Measurements from ENCODE around the gene SFMBT2. TPM values are rescaled to one million over a fixed set of nuclear protein-coding genes. Genes with fewer than 3 reads are reported as not detected.
"Not testable (repeated sequence)": the region's sequence is repeated elsewhere in the genome, so short reads cannot be mapped to it uniquely, and the experiment has no call there.

Gene SFMBT2
- total RNA-seq, 2 donors from 2014 or later, result 1.6 to 3.4 TPM

- H3K36me3 ChIP-seq (replicated peaks in 1 of 2; ENCODE audit: insufficient read depth in 1 of 2, low read depth in 2 of 2), result no peaks in the 10 kb centered on the region
- TF ChIP-seq POLR2A (IDR thresholded peaks at IDR 0.05), result no peak
- TF ChIP-seq, protein P1, sequence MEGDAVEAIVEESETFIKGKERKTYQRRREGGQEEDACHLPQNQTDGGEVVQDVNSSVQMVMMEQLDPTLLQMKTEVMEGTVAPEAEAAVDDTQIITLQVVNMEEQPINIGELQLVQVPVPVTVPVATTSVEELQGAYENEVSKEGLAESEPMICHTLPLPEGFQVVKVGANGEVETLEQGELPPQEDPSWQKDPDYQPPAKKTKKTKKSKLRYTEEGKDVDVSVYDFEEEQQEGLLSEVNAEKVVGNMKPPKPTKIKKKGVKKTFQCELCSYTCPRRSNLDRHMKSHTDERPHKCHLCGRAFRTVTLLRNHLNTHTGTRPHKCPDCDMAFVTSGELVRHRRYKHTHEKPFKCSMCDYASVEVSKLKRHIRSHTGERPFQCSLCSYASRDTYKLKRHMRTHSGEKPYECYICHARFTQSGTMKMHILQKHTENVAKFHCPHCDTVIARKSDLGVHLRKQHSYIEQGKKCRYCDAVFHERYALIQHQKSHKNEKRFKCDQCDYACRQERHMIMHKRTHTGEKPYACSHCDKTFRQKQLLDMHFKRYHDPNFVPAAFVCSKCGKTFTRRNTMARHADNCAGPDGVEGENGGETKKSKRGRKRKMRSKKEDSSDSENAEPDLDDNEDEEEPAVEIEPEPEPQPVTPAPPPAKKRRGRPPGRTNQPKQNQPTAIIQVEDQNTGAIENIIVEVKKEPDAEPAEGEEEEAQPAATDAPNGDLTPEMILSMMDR (IDR thresholded peaks at IDR 0.05), result no peak
- H3K4me1 ChIP-seq, result no peaks in the 10 kb centered on the region
- H3K27me3 ChIP-seq, result no peaks in the 10 kb centered on the region
- no peak overlapping the region for H3K27ac ChIP-seq
- H3K4me3 ChIP-seq, result no peak overlapping the region
- intact Hi-C loops (cut with DNase I), result no loop called here
- no peak for ATAC-seq
- no peak for DNase-seq
- WGBS, 2 donors, result 80 to 82% methylated on average over 6 of the region's 6 CpGs
- no peaks in the 10 kb centered on the region for H3K9me3 ChIP-seq
These were observed 19.1 kb downstream of the SFMBT2 start for GRCh38 chr10:7391748-7392147.

- 78 to 79% methylated on average over 5 to 6 of the region's 6 CpGs for WGBS, 2 donors
- H3K4me3 ChIP-seq; H3K36me3 ChIP-seq (replicated peaks in 1 of 2; ENCODE audit: insufficient read depth in 1 of 2, low read depth in 2 of 2); H3K4me1 ChIP-seq; intact Hi-C loops (cut with DNase I); ATAC-seq; H3K27ac ChIP-seq; DNase-seq; H3K9me3 ChIP-seq; H3K27me3 ChIP-seq: not testable (repeated sequence)
These were observed 20.1 kb downstream of the SFMBT2 start for GRCh38 chr10:7390689-7391110.

DNA sequence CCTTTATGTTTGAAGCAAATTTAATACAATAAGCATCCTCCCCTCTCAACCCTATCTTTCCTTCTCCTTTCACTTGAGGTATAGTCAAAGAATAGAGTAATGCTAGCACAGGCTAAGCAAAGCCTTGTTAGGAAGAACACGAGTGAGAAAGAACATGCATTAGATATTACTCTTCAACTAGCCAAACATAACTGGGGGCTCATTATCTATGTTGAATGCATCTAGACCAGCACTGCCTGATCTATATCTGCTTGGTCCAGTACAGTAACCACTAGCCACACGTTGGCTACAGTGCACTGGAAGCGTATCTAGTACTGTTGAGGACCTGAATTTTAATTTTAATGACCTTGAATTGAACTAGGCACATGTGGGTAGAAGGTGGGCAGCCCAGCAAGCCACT, 21.0 kb downstream of the SFMBT2 start:
- Histone ChIP-seq H3K36me3 (replicated peaks in 1 of 2; ENCODE audit: insufficient read depth in 1 of 2, low read depth in 2 of 2) (no peaks in the 10 kb centered on the region), H3K9me3 (no peaks in the 10 kb centered on the region), H3K4me1 (no peaks in the 10 kb centered on the region), H3K4me3 (no peak overlapping the region), H3K27ac (no peak overlapping the region), H3K27me3 (no peaks in the 10 kb centered on the region)
- DNase-seq (no peak), ATAC-seq (no peak)
- no peak for TF ChIP-seq POLR2A (IDR thresholded peaks at IDR 0.05)
- TF ChIP-seq, protein P1 (IDR thresholded peaks at IDR 0.05), result no peak
- intact Hi-C loops (cut with DNase I), result no loop called here
- WGBS, 2 donors, result 50 to 76% methylated on average over 3 of the region's 3 CpGs

- Histone ChIP-seq H3K4me1 (no peaks in the 10 kb centered on the region), H3K4me3 (no peak overlapping the region), H3K9me3 (no peaks in the 10 kb centered on the region), H3K36me3 (replicated peaks in 1 of 2; ENCODE audit: insufficient read depth in 1 of 2, low read depth in 2 of 2) (no peaks in the 10 kb centered on the region), H3K27me3 (no peaks in the 10 kb centered on the region), H3K27ac (no peak overlapping the region)
- DNase-seq (no peak), ATAC-seq (no peak)
- no peak for TF ChIP-seq POLR2A (IDR thresholded peaks at IDR 0.05)
- TF ChIP-seq, protein P1 (IDR thresholded peaks at IDR 0.05), result no peak
- intact Hi-C loops (cut with DNase I), result no loop called here
- WGBS, 2 donors, result 68 to 72% methylated on average over 2 of the region's 2 CpGs
These were observed 21.5 kb downstream of the SFMBT2 start for GRCh38 chr10:7389346-7389745.

- intact Hi-C loops (cut with DNase I), result no loop called here
- 68 to 73% methylated on average over 4 of the region's 4 CpGs for WGBS, 2 donors
- H3K4me3 ChIP-seq, result no peak overlapping the region
- no peak for ATAC-seq
- no peak overlapping the region for H3K27ac ChIP-seq
- no peaks in the 10 kb centered on the region for H3K9me3 ChIP-seq
- no peaks in the 10 kb centered on the region for H3K27me3 ChIP-seq
- H3K4me1 ChIP-seq, result no peaks in the 10 kb centered on the region
- H3K36me3 ChIP-seq (replicated peaks in 1 of 2; ENCODE audit: insufficient read depth in 1 of 2, low read depth in 2 of 2), result no peaks in the 10 kb centered on the region
- TF ChIP-seq POLR2A (IDR thresholded peaks at IDR 0.05), result no peak
- TF ChIP-seq, protein P1 (IDR thresholded peaks at IDR 0.05), result no peak
- DNase-seq, result no peak
These were observed 22.2 kb downstream of the SFMBT2 start for GRCh38 chr10:7388602-7389001.

DNA sequence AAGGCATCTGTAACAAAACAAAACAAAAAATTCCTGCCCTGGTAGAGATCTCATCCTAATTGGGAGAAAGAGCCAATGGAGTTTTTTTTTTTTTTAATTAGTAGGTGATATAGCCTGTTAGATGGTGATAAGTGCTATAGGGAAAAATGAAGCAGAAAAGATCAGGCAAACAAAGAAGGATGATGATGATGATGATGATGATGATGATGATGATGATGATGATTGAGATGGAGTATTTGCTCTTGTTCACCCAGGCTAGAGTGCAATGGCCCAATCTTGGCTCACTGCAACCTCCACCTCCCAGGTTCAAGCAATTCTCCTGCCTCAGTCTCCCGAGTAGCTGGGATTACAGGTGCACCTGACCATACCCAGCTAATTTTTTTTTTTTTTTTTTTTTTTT, 22.7 kb downstream of the SFMBT2 start:
- 67 to 70% methylated on average over 1 of the region's 1 CpG for WGBS, 2 donors
- H3K4me3 ChIP-seq; ATAC-seq; H3K36me3 ChIP-seq (replicated peaks in 1 of 2; ENCODE audit: insufficient read depth in 1 of 2, low read depth in 2 of 2); intact Hi-C loops (cut with DNase I); H3K4me1 ChIP-seq; H3K9me3 ChIP-seq; DNase-seq; H3K27ac ChIP-seq; H3K27me3 ChIP-seq: not testable (repeated sequence)

Measured in body of pancreas (tissue), 4 donors.